Right renal pelvis (tissue), 4 donors: ENCODE data around the gene ABCA5. TPM values are rescaled to one million over a fixed set of nuclear protein-coding genes. Genes with fewer than 3 reads are reported as not detected.
"Not testable (repeated sequence)": the region's sequence is repeated elsewhere in the genome, so short reads cannot be mapped to it uniquely, and the experiment has no call there.

Source experiments
- DNase-seq, 4 donors: peaks; one replicate each; pipeline ENCODE4 v3.0.0-alpha.2; 2013; ENCODE audit warnings: low read depth in 4 of 4, low spot score in 3 of 4, missing footprints in 1 of 4
- polyA plus RNA-seq, 4 donors: library from polyadenylated mRNA; unstranded; fragments of 120-200 nt; gene quantifications; one replicate each; pipeline ENCODE4 v1.2.1, GENCODE V29; 2013; ENCODE audit not compliant: insufficient read length in 4 of 4

ABCA5 gene
- polyA plus RNA-seq, 4 donors, result 24.7 to 30.4 (median 28.4) TPM

GRCh38 chr17:69222707-69223258 is 104.2 kb downstream of the ABCA5 start:
- DNase-seq, result no peak

- no peak for DNase-seq
Measured at GRCh38 chr17:69220098-69220497, 106.8 kb downstream of the ABCA5 start.

- no peak for DNase-seq
Measured at GRCh38 chr17:69218986-69219385, 107.9 kb downstream of the ABCA5 start.

- DNase-seq, result no peak
Measured at GRCh38 chr17:69213059-69213813, 113.7 kb downstream of the ABCA5 start.

- no peak for DNase-seq
Measured at GRCh38 chr17:69208640-69209039, 118.3 kb downstream of the ABCA5 start.

- no peak for DNase-seq
Measured at GRCh38 chr17:69207151-69207550, 119.8 kb downstream of the ABCA5 start.

- DNase-seq, result no peak
Measured at GRCh38 chr17:69198238-69198637, 128.7 kb downstream of the ABCA5 start.

GRCh38 chr17:69196105-69196653 is 130.8 kb downstream of the ABCA5 start:
- not testable (repeated sequence) for DNase-seq

Other genes starting within 250 kb of the ABCA5 start
- 1 to 10 TPM; 1.8 to 4.8 (median 3.3) TPM for gene ABCA6, start 185.2 kb downstream of the ABCA5 start, polyA plus RNA-seq
- 1 to 10 TPM; 1.5 to 2.1 (median 1.6) TPM for gene ABCA10, start 98.3 kb downstream of the ABCA5 start, polyA plus RNA-seq
- 10 to 100 TPM; 20.8 to 30.2 (median 25.5) TPM for gene MAP2K6, start 87.6 kb upstream of the ABCA5 start, polyA plus RNA-seq